Right atrium auricular region (tissue), 2 donors: ENCODE measurements around the gene PIP4P1. TPM values are rescaled to one million over a fixed set of nuclear protein-coding genes. Genes with fewer than 3 reads are reported as not detected.
A peak's percentile ranks its signal among the peaks of the same experiment; 100 is the strongest.

Experiments used
- DNase-seq: peaks from one replicate; pipeline ENCODE4 v3.0.0-alpha.2; 2019; ENCODE audit warnings: low spot score
- H3K27ac ChIP-seq, 2 donors: fragments of 200-600 bp; sonication (generic); 1 replicate in 1 of 2; 2 replicates in 1 of 2; pipeline ENCODE4 v1.5.1; 2016 to 2019
- H3K27me3 ChIP-seq, 2 donors: fragments of 200-600 bp; sonication (generic); one replicate each; pipeline versions ENCODE4 v1.5.1 to v1.6.0; 2017 to 2019
- H3K36me3 ChIP-seq: fragments of 200-600 bp; sonication (generic); one replicate; pipeline ENCODE4 v1.5.1; 2016
- H3K4me1 ChIP-seq, 2 donors: fragments of 200-600 bp; sonication (generic); one replicate each; pipeline versions ENCODE4 v1.5.1 to v1.6.0; 2017 to 2019
- H3K4me3 ChIP-seq, 2 donors: fragments of 200-600 bp; sonication (generic); 1 replicate in 1 of 2; 2 replicates in 1 of 2; pipeline ENCODE4 v1.5.1; 2017 to 2019; ENCODE audit warnings: mild to moderate bottlenecking in 1 of 2, moderate library complexity in 1 of 2
- H3K9me3 ChIP-seq, 2 donors: fragments of 200-600 bp; sonication (generic); one replicate each; pipeline ENCODE4 v1.5.1; 2019
- total RNA-seq, 2 donors: library from RNA; depleted of rRNA; stranded (reverse); fragments of >200 nt; gene quantifications; one replicate each; pipeline ENCODE4 v1.1.0, GENCODE V29; 2016
- TF ChIP-seq, protein P1 (sequence below), 2 donors: fragments of 200-600 bp; sonication (generic); IDR thresholded peaks; one replicate each; pipeline ENCODE4 v1.5.1; 2019; ENCODE audit warnings: antibody characterized with exemption in 2 of 2

PIP4P1 gene
- total RNA-seq, 2 donors from 2014 or later = 9.8 to 13.3 TPM

DNA sequence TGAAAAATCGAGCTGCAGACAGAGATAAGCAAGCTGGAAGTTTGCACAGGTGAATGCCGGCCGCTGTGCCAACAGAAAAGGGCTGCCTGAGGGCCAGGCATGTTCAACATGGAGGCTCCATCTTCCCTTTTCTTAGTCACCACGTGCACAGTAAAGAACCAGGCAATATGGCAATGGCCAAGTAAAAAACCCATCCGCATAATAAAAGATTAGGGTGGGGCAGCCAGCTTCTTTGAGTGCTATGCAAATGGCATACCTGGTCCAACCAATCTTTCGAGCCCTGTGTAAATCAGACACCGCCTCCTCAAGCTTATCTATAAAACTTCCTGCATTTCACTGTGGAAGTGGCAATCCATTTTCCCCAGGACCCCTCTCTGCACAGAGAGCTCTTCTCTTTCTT is 24.7 kb upstream of the PIP4P1 start:
- H3K27me3 ChIP-seq = no peaks in the 10 kb centered on the region
- no peaks in the 10 kb centered on the region for H3K9me3 ChIP-seq
- TF ChIP-seq, protein P1, sequence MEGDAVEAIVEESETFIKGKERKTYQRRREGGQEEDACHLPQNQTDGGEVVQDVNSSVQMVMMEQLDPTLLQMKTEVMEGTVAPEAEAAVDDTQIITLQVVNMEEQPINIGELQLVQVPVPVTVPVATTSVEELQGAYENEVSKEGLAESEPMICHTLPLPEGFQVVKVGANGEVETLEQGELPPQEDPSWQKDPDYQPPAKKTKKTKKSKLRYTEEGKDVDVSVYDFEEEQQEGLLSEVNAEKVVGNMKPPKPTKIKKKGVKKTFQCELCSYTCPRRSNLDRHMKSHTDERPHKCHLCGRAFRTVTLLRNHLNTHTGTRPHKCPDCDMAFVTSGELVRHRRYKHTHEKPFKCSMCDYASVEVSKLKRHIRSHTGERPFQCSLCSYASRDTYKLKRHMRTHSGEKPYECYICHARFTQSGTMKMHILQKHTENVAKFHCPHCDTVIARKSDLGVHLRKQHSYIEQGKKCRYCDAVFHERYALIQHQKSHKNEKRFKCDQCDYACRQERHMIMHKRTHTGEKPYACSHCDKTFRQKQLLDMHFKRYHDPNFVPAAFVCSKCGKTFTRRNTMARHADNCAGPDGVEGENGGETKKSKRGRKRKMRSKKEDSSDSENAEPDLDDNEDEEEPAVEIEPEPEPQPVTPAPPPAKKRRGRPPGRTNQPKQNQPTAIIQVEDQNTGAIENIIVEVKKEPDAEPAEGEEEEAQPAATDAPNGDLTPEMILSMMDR (IDR thresholded peaks at IDR 0.05) = no peak
- H3K4me1 ChIP-seq = no peaks in the 10 kb centered on the region
- no peak overlapping the region for H3K4me3 ChIP-seq
- no peaks in the 10 kb centered on the region for H3K36me3 ChIP-seq
- H3K27ac ChIP-seq = no peak overlapping the region
- no peak for DNase-seq

DNA sequence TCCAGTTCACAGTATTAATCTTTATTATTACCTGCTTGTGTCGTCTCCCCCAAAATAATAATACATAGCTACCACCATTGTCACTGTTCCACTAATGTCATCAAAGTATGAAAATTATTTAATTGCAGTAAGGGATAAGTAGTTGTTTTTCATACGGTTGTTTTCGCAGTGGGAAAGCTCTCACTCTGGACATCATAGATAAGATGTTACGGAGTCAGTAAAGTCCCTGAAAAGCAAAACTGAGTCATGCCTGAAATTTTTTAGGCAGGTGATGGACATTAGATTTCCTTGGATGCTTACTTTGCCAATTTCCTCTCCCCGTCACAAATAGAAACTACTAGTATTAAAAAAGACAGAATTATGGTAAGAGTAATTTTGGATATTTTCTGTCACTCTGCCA is 21.1 kb upstream of the PIP4P1 start:
- H3K4me1 ChIP-seq = peaks cover 0 to 10% of the 10 kb centered on the region in 2 donors
- TF ChIP-seq, protein P1 (IDR thresholded peaks at IDR 0.05) = no peak

DNA sequence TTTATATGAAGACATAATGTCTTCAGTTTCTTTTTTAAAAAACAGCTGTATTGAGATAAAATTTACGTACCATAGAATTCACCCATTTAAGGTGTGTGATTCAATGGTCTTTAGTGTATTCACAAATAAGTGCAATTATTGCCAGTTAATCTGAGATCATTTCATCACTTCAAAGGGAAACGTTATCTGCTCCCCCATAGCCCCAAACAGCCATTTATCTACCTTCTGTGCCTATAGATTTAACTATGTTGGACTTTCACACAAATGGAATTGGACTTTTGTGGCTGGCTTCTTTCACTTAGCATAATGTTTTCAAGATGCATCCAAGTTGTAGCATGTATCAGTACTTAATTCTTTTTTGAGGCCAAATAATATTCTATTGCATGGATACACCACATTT is 17.7 kb upstream of the PIP4P1 start:
- DNase-seq = no peak
- Histone ChIP-seq H3K4me3 (no peak overlapping the region), H3K27ac (no peak overlapping the region), H3K27me3 (no peaks in the 10 kb centered on the region), H3K36me3 (peaks cover 14% of the 10 kb centered on the region), H3K9me3 (no peaks in the 10 kb centered on the region), H3K4me1 (peaks cover 0 to 21% of the 10 kb centered on the region in 2 donors)
- TF ChIP-seq, protein P1 (IDR thresholded peaks at IDR 0.05) = no peak

More for the DNA sequence above, 21.1 kb upstream of the PIP4P1 start:
- Histone ChIP-seq H3K4me3 (no peak overlapping the region), H3K36me3 (no peaks in the 10 kb centered on the region), H3K27ac (no peak overlapping the region), H3K9me3 (no peaks in the 10 kb centered on the region), H3K27me3 (no peaks in the 10 kb centered on the region)
- no peak for DNase-seq

DNA sequence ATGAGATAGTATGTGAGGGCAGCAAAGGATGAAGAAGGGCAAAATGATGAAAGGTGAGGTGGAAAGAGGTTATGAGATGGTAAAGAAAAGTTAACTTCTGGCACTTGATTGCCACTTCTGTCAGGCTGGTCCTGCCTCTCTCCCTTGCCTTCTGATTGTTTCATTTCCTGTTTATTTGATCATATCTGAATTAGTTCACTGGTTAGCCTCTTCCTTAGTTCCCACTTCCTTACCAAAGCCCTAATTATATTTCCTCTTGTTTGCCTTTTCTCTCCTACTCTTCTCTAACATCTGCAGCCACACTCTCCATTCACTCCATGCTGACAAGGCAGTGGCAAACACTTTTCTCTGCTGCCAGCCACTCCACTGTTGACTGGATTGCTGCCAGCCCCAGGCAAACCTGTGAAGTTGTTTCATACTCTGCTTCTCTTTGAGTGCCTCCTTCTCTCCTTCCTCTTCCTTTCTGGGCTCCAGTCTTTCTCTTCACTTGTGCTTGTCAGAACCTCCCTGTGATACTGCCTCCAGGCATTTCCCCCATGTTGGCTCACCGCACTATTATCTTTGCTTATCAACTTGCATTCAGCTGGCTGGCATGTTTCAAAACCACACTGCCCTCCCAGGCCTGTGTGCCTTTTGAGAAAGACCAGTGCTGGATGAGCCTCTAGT is 16.1 kb upstream of the PIP4P1 start:
- H3K4me3 ChIP-seq = no peak overlapping the region
- no peaks in the 10 kb centered on the region for H3K27me3 ChIP-seq
- TF ChIP-seq, protein P1 (IDR thresholded peaks at IDR 0.05) = no peak
- no peaks in the 10 kb centered on the region for H3K9me3 ChIP-seq
- H3K4me1 ChIP-seq = peaks cover 0 to 21% of the 10 kb centered on the region in 2 donors
- DNase-seq = no peak
- peaks cover 20% of the 10 kb centered on the region for H3K36me3 ChIP-seq
- H3K27ac ChIP-seq = peak overlapping the region; percentile 42 to 65

DNA sequence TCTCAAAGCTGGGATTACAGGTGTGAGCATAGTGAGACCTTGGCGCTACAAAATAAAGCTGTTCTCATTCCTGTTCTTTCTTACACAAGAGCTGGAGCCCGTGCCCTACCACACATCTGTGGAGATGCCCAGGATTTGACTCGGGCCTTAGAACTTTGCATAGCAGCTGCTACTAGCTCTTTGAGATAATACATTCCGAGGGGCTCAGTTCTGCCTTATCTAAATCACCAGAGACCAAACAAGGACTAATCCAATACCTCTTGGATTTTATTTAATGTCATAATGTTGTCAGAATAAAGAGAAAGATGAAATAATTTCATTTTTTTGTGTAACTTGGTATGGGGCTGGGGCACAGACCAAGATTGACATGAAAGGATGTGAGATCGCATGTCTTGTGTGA is 15.5 kb upstream of the PIP4P1 start:
- Histone ChIP-seq H3K9me3 (no peaks in the 10 kb centered on the region), H3K27me3 (no peaks in the 10 kb centered on the region), H3K27ac (peak overlapping the region in 1 of 2 donors; percentile 65), H3K36me3 (peaks cover 20% of the 10 kb centered on the region), H3K4me3 (no peak overlapping the region), H3K4me1 (peaks cover 0 to 21% of the 10 kb centered on the region in 2 donors)
- TF ChIP-seq, protein P1 (IDR thresholded peaks at IDR 0.05) = no peak
- no peak for DNase-seq
